Mononuclear cell (primary cell): ENCODE results near the gene C1QL3. TPM values are rescaled to one million over a fixed set of nuclear protein-coding genes. Genes with fewer than 3 reads are reported as not detected.

Source experiments
- H3K27me3 ChIP-seq: 2 replicates; pipeline ENCODE4 v1.6.0; 2011; ENCODE audit warnings: low read length, control low read depth; ENCODE audit not compliant: insufficient read depth
- H3K4me1 ChIP-seq: 2 replicates; pipeline ENCODE4 v1.5.1; 2011; ENCODE audit warnings: mild to moderate bottlenecking, low read length, control low read depth; ENCODE audit not compliant: insufficient read depth
- H3K4me3 ChIP-seq: 2 replicates; pipeline ENCODE4 v1.5.1; 2011; ENCODE audit warnings: mild to moderate bottlenecking, low read length, moderate library complexity
- H3K9me3 ChIP-seq: 2 replicates; pipeline ENCODE4 v1.5.1; 2011; ENCODE audit warnings: low read depth, mild to moderate bottlenecking, control low read depth, low read length
- total RNA-seq: library from RNA; depleted of rRNA; stranded (reverse); fragments of >200 nt; gene quantifications from one replicate; pipeline ENCODE4 v1.2.3, GENCODE V29; 2012

Gene C1QL3
- total RNA-seq, 1 donor = not detected

DNA sequence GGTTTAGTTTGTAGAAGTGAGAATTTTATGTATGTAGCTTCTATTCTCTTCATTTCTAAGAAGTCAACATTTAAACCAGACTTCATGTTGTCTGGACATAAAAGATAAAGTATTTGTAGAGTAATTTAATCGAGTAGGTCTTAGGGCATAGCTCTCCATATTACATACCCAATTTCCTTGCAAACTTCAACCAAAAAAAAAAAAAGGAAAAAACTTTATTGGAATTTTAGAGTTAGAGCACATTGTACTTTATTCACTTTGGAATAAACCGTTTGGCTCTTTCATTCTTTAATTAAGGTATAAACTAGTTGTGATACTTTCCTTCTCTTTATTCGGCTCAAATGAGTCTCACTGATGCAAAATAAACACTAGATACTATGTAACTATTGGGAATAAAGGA is 48.9 kb downstream of the C1QL3 start:
- no peaks in the 10 kb centered on the region for H3K9me3 ChIP-seq
- H3K4me3 ChIP-seq = no peak overlapping the region
- peaks cover 6% of the 10 kb centered on the region for H3K4me1 ChIP-seq
- H3K27me3 ChIP-seq = no peaks in the 10 kb centered on the region

DNA sequence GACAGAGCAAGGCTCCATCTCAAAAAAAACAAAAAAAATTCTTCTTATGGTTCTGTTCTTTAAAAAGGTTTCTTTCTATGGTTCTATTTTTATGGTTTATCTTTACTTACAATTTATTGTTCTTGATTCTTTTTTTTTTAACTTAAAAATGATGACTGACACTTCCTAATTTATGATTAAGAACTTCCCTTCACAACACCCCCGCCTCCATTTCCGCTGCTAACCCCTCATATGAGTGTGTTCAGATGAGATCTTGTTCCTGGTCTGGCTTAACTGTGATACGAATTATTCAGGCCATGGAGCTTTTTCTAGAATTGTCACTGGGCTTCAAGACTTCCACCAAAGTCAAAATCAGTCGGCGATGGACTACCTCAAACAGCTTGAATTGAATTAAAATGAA is 50.9 kb downstream of the C1QL3 start:
- H3K4me3 ChIP-seq = no peak overlapping the region
- no peaks in the 10 kb centered on the region for H3K27me3 ChIP-seq
- no peaks in the 10 kb centered on the region for H3K9me3 ChIP-seq
- H3K4me1 ChIP-seq = peaks cover 6% of the 10 kb centered on the region

DNA sequence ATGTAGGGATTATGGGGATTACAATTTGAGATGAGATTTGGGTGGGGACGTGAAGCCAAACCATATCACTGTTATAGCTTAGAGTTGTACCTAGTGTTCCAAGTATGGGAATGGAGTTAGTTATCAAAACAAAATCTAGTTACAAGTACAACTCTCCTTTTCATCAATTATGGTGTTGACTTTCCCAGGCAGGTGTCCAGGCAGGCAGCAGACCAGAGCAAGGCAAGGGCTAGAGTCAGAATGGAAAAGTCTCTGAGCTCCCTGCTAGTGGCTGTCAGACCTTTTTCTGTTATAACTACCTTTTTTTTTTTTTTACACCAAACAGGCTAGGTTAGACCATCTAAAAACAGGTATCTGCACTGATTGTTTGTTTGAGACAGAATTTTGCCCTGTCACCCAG is 55.7 kb downstream of the C1QL3 start:
- H3K27me3 ChIP-seq = no peaks in the 10 kb centered on the region
- no peak overlapping the region for H3K4me3 ChIP-seq
- H3K9me3 ChIP-seq = no peaks in the 10 kb centered on the region
- peaks cover 6% of the 10 kb centered on the region for H3K4me1 ChIP-seq

Other genes starting within 250 kb of the C1QL3 start
- 13.7 TPM for gene PTER, start 84.9 kb downstream of the C1QL3 start, total RNA-seq